Astrocyte (in vitro differentiated cells and primary cell): Measurements from ENCODE around the gene SYTL1. TPM values are rescaled to one million over a fixed set of nuclear protein-coding genes. Genes with fewer than 3 reads are reported as not detected.

Experiments used
- DNase-seq: peaks from one replicate; pipeline ENCODE4 v3.0.0-alpha.2; 2010; ENCODE audit warnings: low read depth
- FAIRE-seq: peaks from 2 replicates; lab custom pipeline; 2011; peaks lifted over from hg19 to GRCh38; lab: Jason Lieb, UNC
- H2AFZ ChIP-seq: 2 replicates; pipeline ENCODE4 v1.6.0; 2012; ENCODE audit warnings: low read depth, low read length, inconsistent platforms
- H3K27ac ChIP-seq: 2 replicates; pipeline ENCODE4 v1.5.1; 2011; ENCODE audit warnings: low read depth, low read length, inconsistent platforms
- H3K27me3 ChIP-seq: 2 replicates; pipeline ENCODE4 v1.6.0; 2011; ENCODE audit warnings: low read length, inconsistent platforms; ENCODE audit not compliant: insufficient read depth
- H3K36me3 ChIP-seq: 2 replicates; pipeline ENCODE4 v1.5.1; 2011; ENCODE audit warnings: low read length, inconsistent platforms; ENCODE audit not compliant: insufficient read depth
- H3K4me1 ChIP-seq: 2 replicates; pipeline ENCODE4 v1.5.1; 2011; ENCODE audit warnings: low read length, inconsistent platforms; ENCODE audit not compliant: insufficient read depth
- H3K4me2 ChIP-seq: 2 replicates; pipeline ENCODE4 v1.6.0; 2012; ENCODE audit warnings: low read length, inconsistent platforms
- H3K4me3 ChIP-seq: 2 replicates; pipeline ENCODE4 v1.5.1; 2011; ENCODE audit warnings: low read depth, mild to moderate bottlenecking, low read length, inconsistent platforms; ENCODE audit not compliant: insufficient read depth
- H3K79me2 ChIP-seq: 2 replicates; pipeline ENCODE4 v1.6.0; 2012; ENCODE audit warnings: mild to moderate bottlenecking, low read length, inconsistent platforms; ENCODE audit not compliant: insufficient read depth
- H3K9ac ChIP-seq: 2 replicates; pipeline ENCODE4 v1.6.0; 2012; ENCODE audit warnings: mild to moderate bottlenecking, low read length, inconsistent platforms
- H3K9me3 ChIP-seq: 2 replicates; pipeline ENCODE4 v1.5.1; 2012; ENCODE audit warnings: low read depth, mild to moderate bottlenecking, low read length, inconsistent platforms; ENCODE audit not compliant: insufficient read depth
- H4K20me1 ChIP-seq: 2 replicates; pipeline ENCODE4 v1.6.0; 2012; ENCODE audit warnings: low read length, inconsistent platforms; ENCODE audit not compliant: insufficient read depth
- H3K27ac Mint-ChIP-seq: one replicate; pipeline ENCODE4 v1.8.0; 2021; ENCODE audit warnings: mild to moderate bottlenecking, mixed read lengths; ENCODE audit not compliant: unreplicated experiment
- H3K27me3 Mint-ChIP-seq: one replicate; pipeline ENCODE4 v1.8.0; 2021; ENCODE audit warnings: low read depth, mixed read lengths; ENCODE audit not compliant: unreplicated experiment
- H3K36me3 Mint-ChIP-seq: one replicate; pipeline ENCODE4 v1.8.0; 2021; ENCODE audit warnings: low read depth, mixed read lengths; ENCODE audit not compliant: unreplicated experiment
- H3K4me1 Mint-ChIP-seq: one replicate; pipeline ENCODE4 v1.8.0; 2021; ENCODE audit warnings: low read depth, mixed read lengths; ENCODE audit not compliant: unreplicated experiment
- H3K4me3 Mint-ChIP-seq: one replicate; pipeline ENCODE4 v1.8.0; 2021; ENCODE audit warnings: mild to moderate bottlenecking, moderate library complexity, mixed read lengths; ENCODE audit not compliant: unreplicated experiment
- H3K9me3 Mint-ChIP-seq: one replicate; pipeline ENCODE4 v1.8.0; 2021; ENCODE audit warnings: mild to moderate bottlenecking, mixed read lengths; ENCODE audit not compliant: unreplicated experiment
- EZH2 ChIP-seq: IDR thresholded peaks from 2 replicates; pipeline ENCODE4 v1.6.1; 2012; ENCODE audit warnings: mild to moderate bottlenecking, low read length, inconsistent platforms; ENCODE audit not compliant: insufficient read depth
- total RNA-seq: library from RNA; stranded (reverse); gene quantifications from 2 replicates; pipeline ENCODE4 v1.2.1, GENCODE V29; 2021
- TF ChIP-seq, protein P1 (sequence below): IDR thresholded peaks from 2 replicates; pipeline ENCODE4 v1.5.1; 2011; ENCODE audit warnings: low read depth, mild to moderate bottlenecking, inconsistent platforms, low read length, moderate library complexity; ENCODE audit not compliant: insufficient read depth

SYTL1 gene
- total RNA-seq, 1 donor from 2014 or later, result 10.7 TPM

DNA sequence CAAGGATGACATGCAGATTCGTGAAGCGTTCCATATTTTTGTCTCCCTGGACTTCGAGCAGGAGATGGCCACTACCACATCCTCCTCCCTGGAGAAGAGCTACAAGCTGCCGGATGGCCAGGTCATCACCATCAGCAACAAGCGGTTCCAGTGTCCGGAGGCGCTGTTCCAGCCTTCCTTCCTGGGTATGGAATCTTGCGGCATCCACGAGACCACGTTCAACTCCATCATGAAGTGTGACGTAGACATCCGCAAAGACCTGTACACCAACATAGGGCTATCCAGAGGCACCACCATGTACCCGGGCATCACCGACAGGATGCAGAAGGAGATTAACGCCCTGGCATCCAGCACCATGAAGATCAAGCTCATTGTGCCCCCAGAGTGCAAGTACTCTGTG, 16.5 kb upstream of the SYTL1 start:
- H3K27ac ChIP-seq, result no peak overlapping the region
- no peaks in the 10 kb centered on the region for H3K27me3 ChIP-seq
- H3K36me3 ChIP-seq, result peaks cover 31% of the 10 kb centered on the region
- Mint-ChIP-seq H3K4me1 (peaks cover 12% of the 10 kb centered on the region), H3K9me3 (no peaks in the 10 kb centered on the region), H3K4me3 (no peak overlapping the region), H3K36me3 (no peaks in the 10 kb centered on the region), H3K27me3 (no peaks in the 10 kb centered on the region), H3K27ac (no peak overlapping the region)
- peaks cover 47% of the 10 kb centered on the region for H4K20me1 ChIP-seq
- H3K4me2 ChIP-seq, result no peak overlapping the region
- TF ChIP-seq EZH2, result no peak
- TF ChIP-seq, protein P1, sequence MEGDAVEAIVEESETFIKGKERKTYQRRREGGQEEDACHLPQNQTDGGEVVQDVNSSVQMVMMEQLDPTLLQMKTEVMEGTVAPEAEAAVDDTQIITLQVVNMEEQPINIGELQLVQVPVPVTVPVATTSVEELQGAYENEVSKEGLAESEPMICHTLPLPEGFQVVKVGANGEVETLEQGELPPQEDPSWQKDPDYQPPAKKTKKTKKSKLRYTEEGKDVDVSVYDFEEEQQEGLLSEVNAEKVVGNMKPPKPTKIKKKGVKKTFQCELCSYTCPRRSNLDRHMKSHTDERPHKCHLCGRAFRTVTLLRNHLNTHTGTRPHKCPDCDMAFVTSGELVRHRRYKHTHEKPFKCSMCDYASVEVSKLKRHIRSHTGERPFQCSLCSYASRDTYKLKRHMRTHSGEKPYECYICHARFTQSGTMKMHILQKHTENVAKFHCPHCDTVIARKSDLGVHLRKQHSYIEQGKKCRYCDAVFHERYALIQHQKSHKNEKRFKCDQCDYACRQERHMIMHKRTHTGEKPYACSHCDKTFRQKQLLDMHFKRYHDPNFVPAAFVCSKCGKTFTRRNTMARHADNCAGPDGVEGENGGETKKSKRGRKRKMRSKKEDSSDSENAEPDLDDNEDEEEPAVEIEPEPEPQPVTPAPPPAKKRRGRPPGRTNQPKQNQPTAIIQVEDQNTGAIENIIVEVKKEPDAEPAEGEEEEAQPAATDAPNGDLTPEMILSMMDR, result no peak
- peaks cover 11% of the 10 kb centered on the region for H3K4me1 ChIP-seq
- H3K4me3 ChIP-seq, result no peak overlapping the region
- no peak overlapping the region for H3K9ac ChIP-seq
- no peaks in the 10 kb centered on the region for H3K9me3 ChIP-seq
- FAIRE-seq (no peak), DNase-seq (no peak)
- peaks cover 78% of the 10 kb centered on the region for H3K79me2 ChIP-seq
- no peak overlapping the region for H2AFZ ChIP-seq

DNA sequence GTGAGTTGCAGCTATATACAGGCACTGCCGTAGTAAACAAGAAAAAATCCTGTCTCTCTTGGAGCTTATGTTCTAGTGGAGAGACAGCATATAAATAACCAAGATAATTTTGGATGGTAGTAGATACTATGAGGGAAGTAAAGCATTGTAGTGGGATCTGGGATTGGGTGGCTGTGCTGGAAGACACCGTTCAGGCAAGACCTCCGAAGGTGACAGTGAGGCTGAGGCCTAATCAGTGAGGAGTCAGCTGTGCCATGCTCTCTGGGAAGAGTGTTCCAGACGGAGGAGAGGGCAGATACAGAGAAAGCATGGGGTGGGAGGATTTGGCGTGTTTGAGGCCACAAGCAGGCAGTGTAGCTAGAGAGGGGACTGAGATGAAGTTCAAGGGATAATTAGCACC, 13.9 kb upstream of the SYTL1 start:
- FAIRE-seq, result no peak
- H3K9me3 ChIP-seq, result no peaks in the 10 kb centered on the region
- peaks cover 36% of the 10 kb centered on the region for H3K36me3 ChIP-seq
- H3K27ac ChIP-seq, result no peak overlapping the region
- TF ChIP-seq EZH2, result no peak
- TF ChIP-seq, protein P1, result no peak
- Mint-ChIP-seq H3K4me1 (peaks cover 11% of the 10 kb centered on the region), H3K4me3 (peak overlapping the region; percentile 55), H3K36me3 (peaks cover 4% of the 10 kb centered on the region), H3K27me3 (no peaks in the 10 kb centered on the region), H3K9me3 (no peaks in the 10 kb centered on the region), H3K27ac (no peak overlapping the region)
- H3K9ac ChIP-seq, result no peak overlapping the region
- no peak for DNase-seq
- no peak overlapping the region for H3K4me3 ChIP-seq
- H4K20me1 ChIP-seq, result peaks cover 67% of the 10 kb centered on the region
- peaks cover 9% of the 10 kb centered on the region for H3K4me1 ChIP-seq
- H3K27me3 ChIP-seq, result no peaks in the 10 kb centered on the region
- H2AFZ ChIP-seq, result no peak overlapping the region
- peaks cover 82% of the 10 kb centered on the region for H3K79me2 ChIP-seq
- H3K4me2 ChIP-seq, result no peak overlapping the region

DNA sequence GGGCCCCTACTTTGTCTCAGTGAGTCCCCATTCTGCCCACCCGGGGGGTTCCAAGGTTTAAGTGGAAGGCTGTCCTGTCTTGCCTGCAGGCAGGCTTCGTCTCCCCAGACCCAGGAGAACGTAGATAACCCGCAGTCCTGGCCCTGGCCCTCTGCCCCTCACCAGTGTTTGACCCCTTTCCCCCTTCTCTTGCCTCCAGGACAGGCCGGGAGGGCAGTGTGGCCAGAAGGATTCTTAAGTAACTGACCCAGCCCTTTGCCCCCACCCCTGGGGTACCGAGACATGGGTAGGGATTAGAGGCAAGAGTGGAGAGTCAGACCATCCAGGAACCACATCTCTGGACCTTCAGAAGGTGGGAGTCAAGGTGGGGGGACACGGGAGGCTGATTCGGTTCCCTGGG, 11.0 kb upstream of the SYTL1 start:
- no peak for TF ChIP-seq EZH2
- TF ChIP-seq, protein P1, result no peak
- peaks cover 31% of the 10 kb centered on the region for H3K36me3 ChIP-seq
- H3K27me3 Mint-ChIP-seq, result no peaks in the 10 kb centered on the region
- H3K4me1 ChIP-seq, result peaks cover 4% of the 10 kb centered on the region
- H4K20me1 ChIP-seq, result peaks cover 54% of the 10 kb centered on the region
- H3K9me3 ChIP-seq, result no peaks in the 10 kb centered on the region
- H3K4me1 Mint-ChIP-seq, result peaks cover 3% of the 10 kb centered on the region
- FAIRE-seq (no peak), DNase-seq (no peak)
- H3K36me3 Mint-ChIP-seq, result peaks cover 10% of the 10 kb centered on the region
- no peaks in the 10 kb centered on the region for H3K9me3 Mint-ChIP-seq
- H3K4me2 ChIP-seq, result no peak overlapping the region
- no peak overlapping the region for H2AFZ ChIP-seq
- H3K4me3 Mint-ChIP-seq, result no peak overlapping the region
- no peak overlapping the region for H3K9ac ChIP-seq
- H3K27ac ChIP-seq, result no peak overlapping the region
- no peak overlapping the region for H3K4me3 ChIP-seq
- no peaks in the 10 kb centered on the region for H3K27me3 ChIP-seq
- H3K79me2 ChIP-seq, result peaks cover 54% of the 10 kb centered on the region
- H3K27ac Mint-ChIP-seq, result no peak overlapping the region
